ENCODE data around the gene DELE1.

DNA sequence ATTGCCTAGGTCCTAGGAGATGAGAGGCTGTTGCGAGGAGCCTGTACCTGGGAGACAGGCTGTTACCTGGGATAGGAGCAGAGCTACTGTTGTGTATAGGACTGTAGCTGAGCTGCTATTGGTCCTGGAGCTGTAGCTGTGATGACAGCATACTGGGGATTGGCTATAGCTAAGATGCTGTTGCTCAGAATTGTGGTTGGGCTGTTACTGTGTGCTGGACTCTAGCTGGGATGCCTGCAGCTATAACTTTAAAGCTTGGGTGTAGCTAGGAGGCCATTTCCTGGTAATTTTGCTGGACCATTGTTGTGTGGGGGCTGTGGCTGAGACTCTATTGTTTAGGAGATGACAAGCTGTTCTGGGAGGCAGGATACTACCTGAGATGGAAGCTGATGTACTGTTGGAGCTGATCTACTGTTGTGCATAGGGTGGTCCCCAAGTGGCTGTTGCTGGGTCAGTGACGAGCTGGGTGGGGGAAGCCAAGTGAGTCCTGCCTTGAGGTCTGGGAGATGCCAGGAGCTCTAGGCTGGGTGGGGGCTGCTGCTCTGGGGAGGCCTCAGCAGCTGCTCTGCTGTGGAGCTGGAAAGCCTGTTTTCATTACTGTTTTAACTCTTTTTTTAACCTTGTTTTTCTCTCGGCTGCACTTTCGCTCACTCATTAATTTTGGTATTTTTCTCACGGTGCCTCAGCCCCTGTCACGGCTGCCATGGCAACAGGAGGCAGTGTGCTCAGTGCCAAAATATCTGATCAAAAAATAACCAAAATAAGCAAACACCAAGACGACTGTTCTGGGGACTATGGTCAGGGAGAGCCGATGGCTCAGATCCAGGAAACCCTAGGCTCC lies 42.5 kb upstream of the DELE1 start:
- TF ChIP-seq CTCF (IDR thresholded peaks at IDR 0.05; ENCODE audit: low read depth, low read length) (no peak), MAX (IDR thresholded peaks at IDR 0.05; ENCODE audit: low read depth, low read length) (no peak), POLR2A (IDR thresholded peaks at IDR 0.05; ENCODE audit: extremely low read depth, insufficient read length) (no peak)

Data from NB4 (cell line).